Endothelial cell of umbilical vein (primary cell): ENCODE measurements around the gene VHLL.

Source experiments
- EZH2 ChIP-seq: IDR thresholded peaks from 2 replicates; pipeline ENCODE4 v1.6.1; 2012; ENCODE audit warnings: borderline replicate concordance, low read depth, mild to moderate bottlenecking, moderate library complexity, low read length, inconsistent platforms; ENCODE audit not compliant: severe bottlenecking
- FOS ChIP-seq: IDR thresholded peaks from 2 replicates; pipeline ENCODE4 v1.6.1; 2011; ENCODE audit warnings: mild to moderate bottlenecking, low read length, moderate library complexity, borderline replicate concordance; ENCODE audit not compliant: insufficient read depth
- GATA2 ChIP-seq: IDR thresholded peaks from 2 replicates; pipeline ENCODE4 v1.7.0; 2011; ENCODE audit warnings: low read depth, mild to moderate bottlenecking, moderate library complexity, mixed read lengths, low read length; ENCODE audit not compliant: insufficient read length, insufficient read depth
- MYC ChIP-seq: IDR thresholded peaks from one replicate; pipeline ENCODE4 v1.6.1; 2011; ENCODE audit warnings: mild to moderate bottlenecking, low read depth, low read length
- POLR2A ChIP-seq: IDR thresholded peaks from 2 replicates; pipeline ENCODE4 v1.6.1; 2012; ENCODE audit warnings: low read depth, mild to moderate bottlenecking, control low read depth, low read length
- POLR2AphosphoS5 ChIP-seq: IDR thresholded peaks from 2 replicates; pipeline ENCODE4 v1.6.1; 2012; ENCODE audit warnings: low read depth, mild to moderate bottlenecking, control low read depth, low read length, moderate library complexity; ENCODE audit not compliant: insufficient read depth
- TF ChIP-seq, protein P1 (sequence below), 2 donors: IDR thresholded peaks; 1 replicate in 1 of 2; 2 replicates in 1 of 2; pipeline ENCODE4 v1.5.1; 2011; ENCODE audit warnings: low read length in 2 of 2, mild to moderate bottlenecking in 2 of 2, moderate library complexity in 2 of 2, control low read depth in 1 of 2, inconsistent platforms in 1 of 2, low read depth in 1 of 2; ENCODE audit not compliant: insufficient read depth in 1 of 2; ENCODE audit errors: extremely low read depth in 1 of 2
- TF ChIP-seq, protein P2 (sequence below): IDR thresholded peaks from 2 replicates; pipeline ENCODE4 v1.6.1; 2011; ENCODE audit not compliant: insufficient read depth, insufficient read length

DNA sequence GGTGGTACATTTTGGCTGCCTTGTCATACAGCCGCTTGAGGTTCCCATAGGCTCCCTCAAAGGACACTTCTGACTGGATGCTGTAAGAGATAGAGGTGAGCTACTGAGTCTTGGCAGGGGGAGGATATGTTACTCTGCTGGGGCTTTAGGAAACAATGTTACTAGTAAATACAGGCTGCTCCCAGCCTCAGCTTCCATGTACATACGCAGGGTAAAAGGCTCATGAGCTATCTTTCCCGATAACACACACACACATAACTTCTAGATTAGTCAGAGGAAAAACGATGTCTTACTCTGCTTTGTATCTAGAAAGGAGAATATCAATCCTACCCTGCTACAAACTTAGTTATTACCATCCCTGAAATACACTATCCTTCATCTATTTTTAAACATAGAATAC is 30.8 kb downstream of the VHLL start:
- TF ChIP-seq, protein P1, sequence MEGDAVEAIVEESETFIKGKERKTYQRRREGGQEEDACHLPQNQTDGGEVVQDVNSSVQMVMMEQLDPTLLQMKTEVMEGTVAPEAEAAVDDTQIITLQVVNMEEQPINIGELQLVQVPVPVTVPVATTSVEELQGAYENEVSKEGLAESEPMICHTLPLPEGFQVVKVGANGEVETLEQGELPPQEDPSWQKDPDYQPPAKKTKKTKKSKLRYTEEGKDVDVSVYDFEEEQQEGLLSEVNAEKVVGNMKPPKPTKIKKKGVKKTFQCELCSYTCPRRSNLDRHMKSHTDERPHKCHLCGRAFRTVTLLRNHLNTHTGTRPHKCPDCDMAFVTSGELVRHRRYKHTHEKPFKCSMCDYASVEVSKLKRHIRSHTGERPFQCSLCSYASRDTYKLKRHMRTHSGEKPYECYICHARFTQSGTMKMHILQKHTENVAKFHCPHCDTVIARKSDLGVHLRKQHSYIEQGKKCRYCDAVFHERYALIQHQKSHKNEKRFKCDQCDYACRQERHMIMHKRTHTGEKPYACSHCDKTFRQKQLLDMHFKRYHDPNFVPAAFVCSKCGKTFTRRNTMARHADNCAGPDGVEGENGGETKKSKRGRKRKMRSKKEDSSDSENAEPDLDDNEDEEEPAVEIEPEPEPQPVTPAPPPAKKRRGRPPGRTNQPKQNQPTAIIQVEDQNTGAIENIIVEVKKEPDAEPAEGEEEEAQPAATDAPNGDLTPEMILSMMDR (IDR thresholded peaks at IDR 0.05; ENCODE audit: extremely low read depth in 1 of 2, insufficient read depth in 1 of 2, low read depth in 1 of 2, low read length in 2 of 2) = no peak
- TF ChIP-seq POLR2A (no peak), MYC (no peak), POLR2AphosphoS5 (no peak), GATA2 (no peak), EZH2 (no peak), FOS (no peak)
- TF ChIP-seq, protein P2, sequence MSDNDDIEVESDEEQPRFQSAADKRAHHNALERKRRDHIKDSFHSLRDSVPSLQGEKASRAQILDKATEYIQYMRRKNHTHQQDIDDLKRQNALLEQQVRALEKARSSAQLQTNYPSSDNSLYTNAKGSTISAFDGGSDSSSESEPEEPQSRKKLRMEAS = no peak
